ENCODE results near the gene MAD1L1. TPM values are rescaled to one million over a fixed set of nuclear protein-coding genes. Genes with fewer than 3 reads are reported as not detected.

MAD1L1 gene
- total RNA-seq, 1 experiment from 2014 or later, result 50.8 TPM

DNA sequence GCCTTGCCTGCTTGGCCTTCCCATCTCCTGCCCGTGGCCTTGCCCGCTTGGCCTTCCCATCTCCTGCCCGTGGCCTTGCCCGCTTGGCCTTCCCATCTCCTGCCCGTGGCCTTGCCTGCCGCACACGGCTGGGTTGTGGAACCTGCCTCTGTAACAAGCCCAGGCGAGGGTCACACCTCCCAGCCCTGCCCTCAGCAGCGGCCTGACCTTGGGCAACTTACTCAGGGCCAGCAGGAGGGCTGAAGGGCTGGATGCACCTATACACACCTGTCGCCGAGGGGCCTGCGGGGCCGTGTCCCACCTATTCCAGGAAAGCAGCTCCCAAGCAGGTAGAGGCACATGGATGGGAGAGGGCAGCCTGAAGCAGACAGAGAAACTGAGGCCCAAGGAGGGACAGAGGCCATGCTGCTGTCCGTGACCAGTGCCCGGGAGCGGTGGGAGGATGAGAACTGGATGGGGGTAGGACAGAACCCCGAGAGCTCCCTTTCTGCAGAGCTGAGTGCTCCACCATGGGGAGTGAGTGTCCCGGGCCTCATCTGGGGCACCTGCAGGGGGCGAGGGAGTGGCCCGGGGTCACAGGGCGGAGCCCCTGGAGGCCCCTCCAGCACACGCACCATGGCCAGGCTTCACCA is 285.0 kb downstream of the MAD1L1 start:
- DNase-seq, result no peak
- Histone ChIP-seq H3K4me2 (no peak overlapping the region), H3K36me3 (ENCODE audit: low read depth) (no peaks in the 10 kb centered on the region), H3F3A (ENCODE audit: insufficient read depth, low read depth) (no peaks in the 10 kb centered on the region), H3K4me1 (replicated peaks; ENCODE audit: insufficient read depth) (no peaks in the 10 kb centered on the region), H3K4me3 (no peak overlapping the region), H3K27me3 (ENCODE audit: insufficient read depth, low read depth) (no peaks in the 10 kb centered on the region), H3K79me2 (ENCODE audit: low read depth) (no peaks in the 10 kb centered on the region), H3K9me2 (ENCODE audit: insufficient read depth) (no peaks in the 10 kb centered on the region), H4K20me1 (ENCODE audit: insufficient read depth) (peaks cover 12% of the 10 kb centered on the region), H3K27ac (no peak overlapping the region), H3K9me3 (ENCODE audit: insufficient read depth, low read depth) (no peaks in the 10 kb centered on the region), H2AFZ (no peak overlapping the region)
- intact Hi-C loops (cut with micrococcal nuclease; ENCODE audit: unreplicated experiment), result no loop called here
- CTCF ChIA-PET, result no interaction called here
- POLR2A ChIA-PET (ENCODE audit: unreplicated experiment), result no interaction called here
- BruUV-seq (replicated peaks), result no TSS peak
- no peak for TF ChIP-seq EZH2 (IDR thresholded peaks at IDR 0.05; ENCODE audit: low read depth)
- TF ChIP-seq, protein P1, sequence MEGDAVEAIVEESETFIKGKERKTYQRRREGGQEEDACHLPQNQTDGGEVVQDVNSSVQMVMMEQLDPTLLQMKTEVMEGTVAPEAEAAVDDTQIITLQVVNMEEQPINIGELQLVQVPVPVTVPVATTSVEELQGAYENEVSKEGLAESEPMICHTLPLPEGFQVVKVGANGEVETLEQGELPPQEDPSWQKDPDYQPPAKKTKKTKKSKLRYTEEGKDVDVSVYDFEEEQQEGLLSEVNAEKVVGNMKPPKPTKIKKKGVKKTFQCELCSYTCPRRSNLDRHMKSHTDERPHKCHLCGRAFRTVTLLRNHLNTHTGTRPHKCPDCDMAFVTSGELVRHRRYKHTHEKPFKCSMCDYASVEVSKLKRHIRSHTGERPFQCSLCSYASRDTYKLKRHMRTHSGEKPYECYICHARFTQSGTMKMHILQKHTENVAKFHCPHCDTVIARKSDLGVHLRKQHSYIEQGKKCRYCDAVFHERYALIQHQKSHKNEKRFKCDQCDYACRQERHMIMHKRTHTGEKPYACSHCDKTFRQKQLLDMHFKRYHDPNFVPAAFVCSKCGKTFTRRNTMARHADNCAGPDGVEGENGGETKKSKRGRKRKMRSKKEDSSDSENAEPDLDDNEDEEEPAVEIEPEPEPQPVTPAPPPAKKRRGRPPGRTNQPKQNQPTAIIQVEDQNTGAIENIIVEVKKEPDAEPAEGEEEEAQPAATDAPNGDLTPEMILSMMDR (conservative IDR thresholded peaks at IDR 0.05), result no peak

DNA sequence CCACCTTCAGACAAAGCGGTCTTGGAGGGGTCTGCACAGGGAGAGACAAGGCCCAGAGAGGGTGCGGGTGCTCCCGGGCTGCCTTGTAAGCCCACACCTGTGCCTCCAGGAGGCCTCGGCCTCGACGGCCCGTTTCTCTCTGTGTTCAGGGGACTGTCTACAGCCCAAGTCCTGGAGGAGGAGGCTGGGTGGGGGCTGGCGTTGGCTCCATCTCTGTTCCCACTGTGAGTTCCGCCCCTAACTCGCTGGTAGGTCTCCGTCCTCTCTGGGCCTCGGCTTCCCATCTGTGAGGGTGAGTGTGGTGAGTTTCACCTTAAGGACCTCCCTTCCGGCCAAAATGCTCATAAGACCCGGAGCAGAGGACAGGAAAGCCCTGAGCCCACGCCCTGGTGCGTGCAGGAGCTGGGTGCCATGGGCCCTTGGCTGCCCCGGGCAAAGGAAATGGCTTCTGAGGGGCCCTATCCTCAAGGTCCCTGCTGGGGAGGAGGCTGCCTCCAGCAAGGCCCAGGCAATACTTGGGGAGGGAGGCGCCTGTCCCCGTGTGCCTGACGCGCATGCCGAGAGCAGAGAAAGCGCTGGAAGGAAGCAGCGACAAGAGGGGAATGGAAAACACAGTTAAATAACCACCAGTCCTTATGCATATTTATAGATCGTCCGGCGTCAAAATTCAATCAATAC is 285.8 kb downstream of the MAD1L1 start:
- no TSS peak for BruUV-seq (replicated peaks)
- Histone ChIP-seq H3K79me2 (ENCODE audit: low read depth) (no peaks in the 10 kb centered on the region), H3K27me3 (ENCODE audit: insufficient read depth, low read depth) (no peaks in the 10 kb centered on the region), H2AFZ (no peak overlapping the region), H3K4me2 (no peak overlapping the region), H3K4me1 (replicated peaks; ENCODE audit: insufficient read depth) (no peaks in the 10 kb centered on the region), H3K9me2 (ENCODE audit: insufficient read depth) (no peaks in the 10 kb centered on the region), H4K20me1 (ENCODE audit: insufficient read depth) (peaks cover 9% of the 10 kb centered on the region), H3K27ac (no peak overlapping the region), H3K9me3 (ENCODE audit: insufficient read depth, low read depth) (no peaks in the 10 kb centered on the region), H3K36me3 (ENCODE audit: low read depth) (no peaks in the 10 kb centered on the region), H3F3A (ENCODE audit: insufficient read depth, low read depth) (no peaks in the 10 kb centered on the region), H3K4me3 (no peak overlapping the region)
- no peak for DNase-seq
- TF ChIP-seq, protein P1 (conservative IDR thresholded peaks at IDR 0.05), result no peak
- no peak for TF ChIP-seq EZH2 (IDR thresholded peaks at IDR 0.05; ENCODE audit: low read depth)
- ChIA-PET POLR2A (ENCODE audit: unreplicated experiment) (no interaction called here), CTCF (no interaction called here)
- intact Hi-C loops (cut with micrococcal nuclease; ENCODE audit: unreplicated experiment), result no loop called here

DNA sequence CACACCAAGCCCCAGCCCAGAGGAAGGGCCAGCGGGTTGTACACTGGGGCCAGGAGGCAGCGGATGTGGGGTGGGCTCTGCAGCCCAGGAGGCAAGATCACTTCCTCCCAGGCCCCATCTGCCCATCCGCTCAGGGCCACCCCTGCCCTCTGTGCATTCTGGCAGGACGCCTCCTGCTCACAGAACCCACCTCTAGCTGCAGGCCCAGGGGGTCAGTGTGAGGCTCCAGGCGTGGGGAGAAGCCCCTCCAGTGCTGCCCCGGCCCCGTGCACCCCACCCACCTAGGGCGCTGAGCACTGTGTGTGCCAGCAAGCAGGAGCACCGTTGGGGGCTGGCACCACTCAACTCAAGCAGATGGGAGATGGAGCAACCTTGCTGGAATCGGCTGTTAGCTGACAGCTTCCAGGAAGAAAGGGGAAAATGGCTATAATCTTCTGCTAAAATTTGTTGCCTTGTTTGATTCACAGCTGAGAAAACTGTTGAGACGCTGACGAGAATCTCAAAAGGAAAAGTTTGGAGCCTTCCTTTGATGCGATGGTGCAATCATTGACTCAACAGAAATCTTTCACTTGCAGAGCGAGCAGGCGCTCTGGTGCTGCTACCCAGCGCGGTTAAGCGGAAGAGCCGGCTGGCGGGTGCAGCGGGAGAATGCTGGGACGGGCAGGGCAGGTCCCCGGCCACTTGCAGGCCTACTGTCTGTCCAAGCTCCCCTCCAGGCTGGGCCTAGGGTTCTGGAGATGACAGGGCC is 286.5 kb downstream of the MAD1L1 start:
- Histone ChIP-seq H3K36me3 (ENCODE audit: low read depth) (no peaks in the 10 kb centered on the region), H4K20me1 (ENCODE audit: insufficient read depth) (peaks cover 9% of the 10 kb centered on the region), H3K4me3 (no peak overlapping the region), H3F3A (ENCODE audit: insufficient read depth, low read depth) (no peaks in the 10 kb centered on the region), H3K27me3 (ENCODE audit: insufficient read depth, low read depth) (no peaks in the 10 kb centered on the region), H3K4me1 (replicated peaks; ENCODE audit: insufficient read depth) (no peaks in the 10 kb centered on the region), H2AFZ (no peak overlapping the region), H3K79me2 (ENCODE audit: low read depth) (no peaks in the 10 kb centered on the region), H3K9me3 (ENCODE audit: insufficient read depth, low read depth) (no peaks in the 10 kb centered on the region), H3K9me2 (ENCODE audit: insufficient read depth) (no peaks in the 10 kb centered on the region), H3K27ac (no peak overlapping the region), H3K4me2 (no peak overlapping the region)
- TF ChIP-seq EZH2 (IDR thresholded peaks at IDR 0.05; ENCODE audit: low read depth), result no peak
- TF ChIP-seq, protein P1 (conservative IDR thresholded peaks at IDR 0.05), result no peak
- POLR2A ChIA-PET (ENCODE audit: unreplicated experiment), result no interaction called here
- no peak for DNase-seq
- no TSS peak for BruUV-seq (replicated peaks)
- intact Hi-C loops (cut with micrococcal nuclease; ENCODE audit: unreplicated experiment), result no loop called here
- CTCF ChIA-PET, result no interaction called here

Data from PC-9 (cell line).